ENCODE data around the gene OSER1.
"Not testable (repeated sequence)": the region's sequence is repeated elsewhere in the genome, so short reads cannot be mapped to it uniquely, and the experiment has no call there.

OSER1 gene

GRCh38 chr20:44199877-44200276, 10.7 kb downstream of the OSER1 start:
- DNase-seq, result no peak

GRCh38 chr20:44198872-44199271, 11.7 kb downstream of the OSER1 start:
- DNase-seq, result no peak

GRCh38 chr20:44196271-44196670, 14.3 kb downstream of the OSER1 start:
- no peak for DNase-seq

DNA sequence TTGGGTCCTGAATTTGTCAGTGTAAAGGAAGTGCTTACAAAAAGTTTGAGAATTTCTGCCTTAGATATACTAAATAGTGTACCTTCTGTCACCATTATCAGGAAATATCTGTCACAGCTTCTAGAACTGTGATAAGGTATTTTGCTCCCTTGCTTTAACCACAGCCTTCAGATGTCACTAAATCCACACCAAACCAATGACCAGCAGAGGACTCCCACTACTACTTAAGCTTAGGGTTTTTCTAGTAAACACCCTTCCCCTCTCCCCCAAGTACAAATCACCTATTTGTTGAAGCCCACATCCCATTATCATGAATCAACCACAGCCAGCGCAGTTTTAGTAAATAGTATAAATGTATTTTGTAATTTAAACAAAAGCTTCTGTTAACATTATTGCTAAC, 15.0 kb downstream of the OSER1 start:
- DNase-seq, result no peak

- no peak for DNase-seq
Measured at GRCh38 chr20:44193801-44194200, 16.8 kb downstream of the OSER1 start.

DNA sequence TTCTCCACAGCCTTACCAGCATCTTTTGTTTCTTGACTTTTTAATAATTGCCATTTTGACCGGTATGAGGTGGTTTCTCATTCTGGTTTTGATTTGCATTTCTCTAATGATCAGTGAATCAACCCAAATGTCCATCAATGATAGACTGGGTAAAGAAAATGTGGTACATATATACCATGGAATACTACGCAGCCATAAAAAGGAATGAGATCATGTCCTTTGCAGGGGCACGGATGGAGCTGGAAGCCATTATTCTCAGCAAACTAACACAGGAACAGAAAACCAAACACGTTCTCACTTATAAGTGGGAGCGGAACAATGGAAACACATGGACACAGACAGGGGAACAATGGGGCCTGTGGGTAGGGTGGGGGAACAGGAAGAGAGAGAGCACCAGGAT, 18.9 kb downstream of the OSER1 start:
- not testable (repeated sequence) for DNase-seq

- peak; percentile 30 for DNase-seq
Measured at GRCh38 chr20:44190197-44190852, 20.2 kb downstream of the OSER1 start.

- DNase-seq, result no peak
Measured at GRCh38 chr20:44188752-44189151, 21.8 kb downstream of the OSER1 start.

- DNase-seq, result no peak
Measured at GRCh38 chr20:44187772-44188709, 22.5 kb downstream of the OSER1 start.

DNA sequence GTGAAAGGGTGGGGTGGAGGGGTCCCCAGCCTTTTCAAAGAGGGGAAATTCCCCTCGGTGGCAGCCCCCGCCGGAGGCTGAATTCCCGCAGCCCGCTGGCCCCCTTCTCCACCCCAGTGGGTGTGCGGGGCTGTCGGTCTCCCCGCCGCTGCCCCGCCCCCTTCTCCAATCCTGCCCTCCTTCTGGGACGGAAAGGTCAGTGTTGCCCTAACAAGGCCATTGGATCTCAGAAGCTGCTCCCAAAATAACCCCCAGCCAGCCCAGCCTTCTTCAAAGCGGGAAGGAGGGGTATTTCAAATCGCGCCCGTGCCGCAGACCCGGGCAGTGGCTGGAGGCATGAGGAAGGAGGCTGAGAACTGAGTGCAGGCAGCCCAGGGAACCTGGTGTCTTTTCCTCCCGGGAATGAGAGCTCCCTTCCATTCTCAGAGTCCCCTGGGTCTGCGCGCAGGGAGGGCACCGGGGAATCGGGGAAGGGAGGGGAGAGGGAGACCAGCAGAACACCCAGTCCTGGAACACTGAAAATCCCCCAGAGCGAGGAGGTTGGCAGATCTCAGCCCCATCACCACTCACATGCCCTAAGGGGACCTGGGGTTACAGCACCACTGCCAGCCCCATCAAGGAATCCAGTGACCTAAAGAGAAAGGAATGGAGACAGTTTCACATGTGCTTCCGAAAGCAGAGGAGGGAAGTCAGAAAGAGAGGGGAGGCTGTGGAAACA, 23.4 kb downstream of the OSER1 start, which contains the start of gene JPH2:
JPH2 (minus strand) TSS at position 135 of the 718 bp plus-strand sequence. CDS start 483 bp downstream, outside the sequence.
- no peak for DNase-seq

DNA sequence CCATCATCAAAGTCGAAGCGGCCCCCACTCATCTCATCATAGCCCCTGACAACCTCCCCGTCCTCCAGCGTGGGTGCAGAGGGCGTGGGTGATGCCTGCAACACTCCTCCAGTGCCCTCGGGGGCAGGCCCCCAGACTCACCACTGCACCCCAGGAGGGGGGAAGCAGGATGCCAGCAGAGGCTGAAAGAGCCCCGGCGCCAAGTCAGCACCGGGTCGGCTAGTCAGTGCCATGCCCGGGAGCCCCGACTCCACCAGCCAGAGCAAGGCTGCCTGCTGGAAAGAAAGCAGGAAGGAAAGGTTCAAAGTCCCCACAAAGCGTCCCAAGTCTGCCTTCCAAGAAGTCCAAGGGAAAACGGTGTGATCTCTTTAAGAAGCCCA, 23.9 kb downstream of the OSER1 start:
- DNase-seq, result no peak

- no peak for DNase-seq
Measured at GRCh38 chr20:44186201-44186600, 24.4 kb downstream of the OSER1 start.

GRCh38 chr20:44185574-44185973, 25.0 kb downstream of the OSER1 start:
- DNase-seq, result no peak

DNA sequence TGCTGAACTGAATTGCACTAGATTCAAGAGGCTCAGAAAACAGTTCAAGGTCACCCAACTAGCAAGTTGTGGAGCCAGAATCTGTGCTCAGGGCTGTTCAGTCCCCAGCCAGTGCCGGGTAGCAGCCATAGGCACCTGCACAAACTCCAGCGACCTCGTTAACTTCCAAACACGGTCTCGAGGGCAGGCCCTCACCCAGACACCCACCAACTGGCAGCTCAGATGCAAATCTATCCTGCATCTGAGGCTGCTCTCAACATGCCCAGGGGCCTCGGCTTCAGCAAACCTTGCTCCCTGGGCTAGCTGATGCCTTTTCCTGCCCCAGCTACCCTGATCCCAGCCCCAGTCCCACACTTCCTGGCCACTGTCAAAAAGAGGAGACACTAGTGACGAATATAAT, 27.3 kb downstream of the OSER1 start:
- DNase-seq, result no peak

- DNase-seq, result no peak
Measured at GRCh38 chr20:44182863-44183262, 27.7 kb downstream of the OSER1 start.

GRCh38 chr20:44182135-44182765, 28.3 kb downstream of the OSER1 start:
- DNase-seq, result no peak

DNA sequence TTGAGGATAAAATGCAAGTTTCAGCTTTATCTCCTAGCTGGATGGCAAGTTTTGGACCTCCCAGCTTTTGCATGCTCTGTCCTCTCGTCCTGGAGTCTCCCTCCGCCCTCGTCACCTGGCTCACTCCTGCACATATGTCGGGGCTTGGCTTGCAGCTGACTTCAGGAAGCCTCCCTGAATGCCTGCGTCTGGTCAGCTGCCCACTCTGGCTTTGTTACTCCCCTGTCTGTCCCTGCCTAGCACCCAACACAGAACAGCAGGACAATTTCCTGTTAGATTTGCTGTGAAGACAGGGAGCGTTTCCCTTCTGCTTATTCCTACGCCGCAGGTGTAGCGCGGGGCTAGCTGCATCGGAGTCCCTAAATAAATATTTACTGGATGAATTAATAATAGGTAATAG, 29.0 kb downstream of the OSER1 start:
- DNase-seq, result no peak

GRCh38 chr20:44180814-44181213, 29.8 kb downstream of the OSER1 start:
- DNase-seq, result no peak

- DNase-seq, result no peak
Measured at GRCh38 chr20:44176833-44177534, 33.6 kb downstream of the OSER1 start.

- no peak for DNase-seq
Measured at GRCh38 chr20:44174996-44175765, 35.4 kb downstream of the OSER1 start.

DNA sequence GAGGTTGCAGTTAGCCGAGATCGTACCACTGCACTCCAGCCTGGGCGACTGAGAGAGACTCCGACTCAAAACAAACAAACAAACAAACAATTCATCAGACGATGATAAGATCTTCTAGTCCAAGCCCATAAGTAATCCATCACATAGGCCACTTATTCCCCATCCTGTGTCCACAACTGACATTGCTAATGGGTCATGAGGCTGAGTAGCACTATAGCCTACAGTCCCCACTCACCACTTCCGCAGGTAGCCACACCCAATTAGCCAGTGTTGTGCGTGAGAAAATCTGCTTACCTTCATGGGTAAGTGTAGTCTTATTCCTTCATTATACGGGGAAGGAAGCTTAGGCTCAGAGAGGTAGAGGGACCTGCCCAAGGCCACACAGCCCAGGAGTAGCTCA, 36.7 kb downstream of the OSER1 start:
- no peak for DNase-seq
